Body of pancreas (tissue), 4 donors: ENCODE results near the gene TM2D1. TPM values are rescaled to one million over a fixed set of nuclear protein-coding genes. Genes with fewer than 3 reads are reported as not detected.
"Not testable (repeated sequence)": the region's sequence is repeated elsewhere in the genome, so short reads cannot be mapped to it uniquely, and the experiment has no call there.

Experiments
- ATAC-seq: fragments of 150-250 bp; one replicate; pipeline ENCODE4 v1.9.1; 2016
- DNase-seq, 4 donors: peaks; one replicate each; pipeline ENCODE4 v3.0.0-alpha.2; 2019
- H3K27ac ChIP-seq, 4 donors: fragments of 200-600 bp; sonication (generic); 1 replicate in 3 of 4; 2 replicates in 1 of 4; pipeline versions ENCODE4 v1.5.1 to v1.6.1; 2016 to 2019; ENCODE audit warnings: mild to moderate bottlenecking in 1 of 4, mixed read lengths in 1 of 4, moderate library complexity in 1 of 4
- H3K27me3 ChIP-seq, 2 donors: fragments of 200-600 bp; sonication (generic); one replicate each; pipeline ENCODE4 v1.6.0; 2016; ENCODE audit warnings: mild to moderate bottlenecking in 1 of 2
- H3K36me3 ChIP-seq, 2 donors: fragments of 200-600 bp; sonication (generic); replicated peaks in 1 of 2; 2 replicates each; pipeline ENCODE4 v1.5.1; 2016; ENCODE audit warnings: low read depth in 2 of 2; ENCODE audit not compliant: insufficient read depth in 1 of 2
- H3K4me1 ChIP-seq: fragments of 200-600 bp; sonication (generic); one replicate; pipeline ENCODE4 v1.6.0; 2016
- H3K4me3 ChIP-seq, 2 donors: fragments of 200-600 bp; sonication (generic); 1 replicate in 1 of 2; 2 replicates in 1 of 2; pipeline ENCODE4 v1.5.1; 2016 to 2019
- H3K9me3 ChIP-seq, 3 donors: fragments of 200-600 bp; sonication (generic); 1 replicate in 2 of 3; 2 replicates in 1 of 3; pipeline ENCODE4 v1.5.1; 2016
- POLR2A ChIP-seq, 3 donors: fragments of 450-650 bp; IDR thresholded peaks; one replicate each; pipeline ENCODE4 v1.6.1; 2016; ENCODE audit warnings: antibody characterized with exemption in 3 of 3, mild to moderate bottlenecking in 2 of 3
- WGBS, 2 donors: methylation state at CpG; one replicate each; pipeline ENCODE4 v1.1.5; 2017; 5-methylcytosine and 5-hydroxymethylcytosine counted together
- intact Hi-C: fragments of 100-400 bp; cut with DNase I; formaldehyde crosslinking; loops from one replicate; pipeline ENCODE4 v1.15.1; 2023
- total RNA-seq, 2 donors: library from RNA; depleted of rRNA; stranded (reverse); fragments of >200 nt; gene quantifications; one replicate each; pipeline ENCODE4 v1.1.0, GENCODE V29; 2016
- TF ChIP-seq, protein P1 (sequence below), 7 experiments: fragments of 450-650 bp in 4 of 7; fragments of 200-600 bp in 3 of 7; sonication (generic) in 3 of 7; IDR thresholded peaks; one replicate each; pipeline ENCODE4 v1.5.1; 2016 to 2019; ENCODE audit warnings: antibody characterized with exemption in 7 of 7

Gene TM2D1
- total RNA-seq, 2 donors from 2014 or later = 29.3 to 39.7 TPM

DNA sequence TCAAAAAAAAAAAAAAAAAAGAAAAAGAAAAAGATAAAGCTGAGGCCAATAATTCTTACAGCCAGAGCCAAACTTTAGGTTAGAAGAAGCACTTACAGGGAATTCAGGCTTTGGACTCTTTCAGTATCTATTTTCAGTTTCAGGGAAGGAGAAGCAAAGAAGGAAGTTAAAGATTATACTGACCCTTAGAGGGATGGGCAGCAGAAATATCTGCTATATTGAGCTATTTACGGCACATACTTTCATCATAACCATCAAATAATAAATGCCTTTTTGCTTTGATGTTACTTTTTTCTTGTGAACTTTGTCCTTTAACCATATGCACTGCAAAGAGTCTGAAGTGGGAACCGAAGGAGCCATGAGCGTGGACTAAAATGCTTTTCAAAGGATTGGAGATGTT, 42.0 kb downstream of the TM2D1 start:
- no peaks in the 10 kb centered on the region for H3K4me1 ChIP-seq
- 72 to 83% methylated on average over 3 of the region's 3 CpGs for WGBS, 2 donors
- no peak overlapping the region for H3K27ac ChIP-seq
- H3K9me3 ChIP-seq = no peaks in the 10 kb centered on the region
- no peak overlapping the region for H3K4me3 ChIP-seq
- H3K36me3 ChIP-seq = no peaks in the 10 kb centered on the region
- DNase-seq = no peak
- TF ChIP-seq, protein P1, sequence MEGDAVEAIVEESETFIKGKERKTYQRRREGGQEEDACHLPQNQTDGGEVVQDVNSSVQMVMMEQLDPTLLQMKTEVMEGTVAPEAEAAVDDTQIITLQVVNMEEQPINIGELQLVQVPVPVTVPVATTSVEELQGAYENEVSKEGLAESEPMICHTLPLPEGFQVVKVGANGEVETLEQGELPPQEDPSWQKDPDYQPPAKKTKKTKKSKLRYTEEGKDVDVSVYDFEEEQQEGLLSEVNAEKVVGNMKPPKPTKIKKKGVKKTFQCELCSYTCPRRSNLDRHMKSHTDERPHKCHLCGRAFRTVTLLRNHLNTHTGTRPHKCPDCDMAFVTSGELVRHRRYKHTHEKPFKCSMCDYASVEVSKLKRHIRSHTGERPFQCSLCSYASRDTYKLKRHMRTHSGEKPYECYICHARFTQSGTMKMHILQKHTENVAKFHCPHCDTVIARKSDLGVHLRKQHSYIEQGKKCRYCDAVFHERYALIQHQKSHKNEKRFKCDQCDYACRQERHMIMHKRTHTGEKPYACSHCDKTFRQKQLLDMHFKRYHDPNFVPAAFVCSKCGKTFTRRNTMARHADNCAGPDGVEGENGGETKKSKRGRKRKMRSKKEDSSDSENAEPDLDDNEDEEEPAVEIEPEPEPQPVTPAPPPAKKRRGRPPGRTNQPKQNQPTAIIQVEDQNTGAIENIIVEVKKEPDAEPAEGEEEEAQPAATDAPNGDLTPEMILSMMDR (IDR thresholded peaks at IDR 0.05) = no peak
- no peak for TF ChIP-seq POLR2A (IDR thresholded peaks at IDR 0.05)
- H3K27me3 ChIP-seq = no peaks in the 10 kb centered on the region
- intact Hi-C loops = no loop called here
- no peak for ATAC-seq

DNA sequence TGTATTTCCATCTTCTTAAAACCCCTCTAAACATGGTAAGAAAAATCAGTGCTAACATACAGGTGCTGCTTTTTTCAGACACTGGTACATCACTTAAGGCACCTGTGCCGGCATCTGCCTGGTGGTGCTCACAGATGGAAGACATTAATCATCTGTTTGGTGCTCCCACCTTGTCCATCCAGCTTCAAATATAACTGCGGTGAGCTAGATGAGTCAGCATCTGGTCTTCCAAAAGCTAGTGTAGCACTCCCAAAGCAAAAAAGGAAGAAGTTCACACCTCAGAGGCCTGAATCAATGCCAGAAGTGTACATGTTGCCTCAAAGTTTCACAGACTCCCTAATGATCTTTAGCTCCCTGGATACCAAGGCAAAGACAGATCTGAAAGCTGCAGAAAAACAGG, 44.4 kb downstream of the TM2D1 start:
- Histone ChIP-seq H3K9me3 (no peaks in the 10 kb centered on the region), H3K4me3 (no peak overlapping the region), H3K4me1 (no peaks in the 10 kb centered on the region), H3K36me3 (no peaks in the 10 kb centered on the region), H3K27ac (no peak overlapping the region), H3K27me3 (no peaks in the 10 kb centered on the region)
- ATAC-seq = no peak
- intact Hi-C loops = no loop called here
- WGBS, 2 donors = 78 to 91% methylated on average over 2 of the region's 2 CpGs
- TF ChIP-seq POLR2A (IDR thresholded peaks at IDR 0.05) = no peak
- TF ChIP-seq, protein P1 (IDR thresholded peaks at IDR 0.05) = no peak
- no peak for DNase-seq

DNA sequence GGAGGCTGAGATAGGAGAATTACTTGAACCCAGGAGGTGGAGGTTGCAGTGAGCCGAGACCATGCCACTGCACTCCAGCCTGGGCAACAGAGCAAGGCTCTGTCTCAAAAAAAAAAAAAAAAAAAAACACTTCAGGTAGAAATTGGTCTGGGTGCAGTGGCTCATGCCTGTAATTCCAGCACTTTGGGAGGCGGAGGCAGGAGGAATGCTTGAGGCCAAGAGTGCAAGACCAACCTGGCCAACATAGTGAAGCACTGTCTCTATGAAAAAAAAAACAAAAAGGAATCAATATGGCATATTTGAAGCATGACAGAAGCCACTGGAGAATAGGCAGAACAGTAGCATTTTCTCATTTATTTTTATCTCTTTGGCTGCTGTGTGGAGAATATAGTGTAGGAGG, 48.1 kb downstream of the TM2D1 start:
- intact Hi-C loops, H3K27me3 ChIP-seq, H3K27ac ChIP-seq, H3K36me3 ChIP-seq, DNase-seq, H3K9me3 ChIP-seq, H3K4me3 ChIP-seq, H3K4me1 ChIP-seq: not testable (repeated sequence)
- 93 to 95% methylated on average over 2 of the region's 2 CpGs for WGBS, 2 donors
- ATAC-seq = peak; percentile 27

DNA sequence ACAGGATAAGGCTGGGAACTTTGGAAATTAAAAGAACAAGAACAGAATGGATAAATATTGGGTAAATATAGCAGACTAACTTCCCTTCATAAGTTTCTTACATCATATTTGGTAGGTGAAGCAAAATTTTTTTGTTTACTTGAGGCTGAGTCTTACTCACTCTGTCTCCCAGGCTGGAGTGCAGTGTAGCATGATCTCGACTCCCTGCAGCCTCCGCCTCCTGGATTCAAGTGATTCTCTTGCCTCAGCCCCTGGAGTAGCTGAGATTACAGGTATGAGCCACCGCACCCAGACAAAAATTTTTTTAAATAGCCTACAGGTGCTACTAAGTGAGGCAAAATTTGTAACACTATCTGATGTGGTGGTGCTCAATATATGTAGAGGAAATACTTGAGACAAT, 50.7 kb downstream of the TM2D1 start:
- 90 to 91% methylated on average over 3 of the region's 3 CpGs for WGBS, 2 donors
- no peak for ATAC-seq
- no peak for TF ChIP-seq POLR2A (IDR thresholded peaks at IDR 0.05)
- TF ChIP-seq, protein P1 (IDR thresholded peaks at IDR 0.05) = no peak

DNA sequence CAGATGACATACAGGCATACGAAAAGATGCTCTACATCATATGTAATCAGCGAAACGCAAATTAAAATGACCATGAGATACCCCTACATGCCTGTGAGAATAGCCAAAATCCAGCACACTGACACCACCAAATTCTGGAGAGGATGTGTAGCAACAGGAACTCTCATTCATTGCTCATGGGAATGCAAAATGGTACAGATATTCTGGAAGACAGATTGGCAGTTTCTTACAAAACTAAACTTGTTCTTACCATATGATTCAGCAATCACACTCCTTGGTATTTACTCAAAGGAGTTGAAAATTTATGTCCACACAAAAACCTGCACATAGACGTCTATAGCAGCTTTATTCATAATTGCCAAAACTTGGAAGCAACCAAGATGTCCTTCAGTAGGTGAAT, 52.6 kb downstream of the TM2D1 start:
- WGBS, 2 donors = 82 to 87% methylated on average over 4 of the region's 4 CpGs
- no peak for TF ChIP-seq POLR2A (IDR thresholded peaks at IDR 0.05)
- TF ChIP-seq, protein P1 (IDR thresholded peaks at IDR 0.05) = no peak

More for the DNA sequence above, 50.7 kb downstream of the TM2D1 start:
- intact Hi-C loops = no loop called here
- Histone ChIP-seq H3K4me1 (no peaks in the 10 kb centered on the region), H3K27ac (no peak overlapping the region), H3K4me3 (no peak overlapping the region), H3K9me3 (no peaks in the 10 kb centered on the region), H3K27me3 (no peaks in the 10 kb centered on the region), H3K36me3 (no peaks in the 10 kb centered on the region)
- no peak for DNase-seq

More for the DNA sequence above, 52.6 kb downstream of the TM2D1 start:
- Histone ChIP-seq H3K4me3 (no peak overlapping the region), H3K36me3 (no peaks in the 10 kb centered on the region), H3K27me3 (no peaks in the 10 kb centered on the region), H3K27ac (no peak overlapping the region), H3K9me3 (no peaks in the 10 kb centered on the region), H3K4me1 (no peaks in the 10 kb centered on the region)
- intact Hi-C loops = no loop called here
- DNase-seq (no peak), ATAC-seq (no peak)
